Stomach (tissue), 9 donors: ENCODE results near the gene DLG2. TPM values are rescaled to one million over a fixed set of nuclear protein-coding genes. Genes with fewer than 3 reads are reported as not detected.

Experiments
- DNase-seq, 2 donors: peaks; one replicate each; pipeline versions ENCODE4 v3.0.0 to v3.0.0-alpha.2; 2013 to 2019
- H3K27ac ChIP-seq, 5 donors: fragments of 200-600 bp in 4 of 5; sonication (generic) in 4 of 5; one replicate each; pipeline ENCODE4 v1.5.1; 2013 to 2019; ENCODE audit warnings: mild to moderate bottlenecking in 1 of 5, moderate library complexity in 1 of 5
- H3K27me3 ChIP-seq, 3 donors: fragments of 200-600 bp; sonication (generic); one replicate each; pipeline ENCODE4 v1.5.1; 2017 to 2019; ENCODE audit warnings: mixed run types in 1 of 3
- H3K36me3 ChIP-seq, 4 donors: fragments of 200-600 bp; sonication (generic); 1 replicate in 3 of 4; 2 replicates in 1 of 4; pipeline ENCODE4 v1.5.1; 2016 to 2019
- H3K4me1 ChIP-seq, 4 donors: fragments of 200-600 bp; sonication (generic); one replicate each; pipeline ENCODE4 v1.5.1; 2016 to 2019
- H3K4me3 ChIP-seq, 4 donors: fragments of 200-600 bp; sonication (generic) in 3 of 4; one replicate each; pipeline ENCODE4 v1.5.1; 2016 to 2019; ENCODE audit warnings: mild to moderate bottlenecking in 1 of 4
- H3K9me3 ChIP-seq, 4 donors: fragments of 200-600 bp; sonication (generic); one replicate each; pipeline ENCODE4 v1.5.1; 2016 to 2019
- EP300 ChIP-seq: sonication (generic); formaldehyde crosslinking; IDR thresholded peaks from one replicate; pipeline ENCODE4 v1.6.1; 2017; ENCODE audit warnings: antibody characterized with exemption
- POLR2A ChIP-seq, 4 donors: fragments of 450-650 bp; IDR thresholded peaks; one replicate each; pipeline ENCODE4 v1.6.1; 2016; ENCODE audit warnings: antibody characterized with exemption in 4 of 4, control low read depth in 2 of 4, mild to moderate bottlenecking in 1 of 4, moderate library complexity in 1 of 4
- POLR2AphosphoS5 ChIP-seq, 3 donors: sonication (generic); formaldehyde crosslinking; IDR thresholded peaks; one replicate each; pipeline ENCODE4 v1.6.1; 2016; ENCODE audit warnings: antibody characterized with exemption in 3 of 3
- WGBS, 5 donors: extraction: QIAGEN DNeasy Blood & Tissue Kit in 3 of 5; methylation state at CpG; one replicate each; pipeline versions ENCODE4 v1.1.5 to v1.1.7; 2013 to 2018; 5-methylcytosine and 5-hydroxymethylcytosine counted together
- intact Hi-C: fragments of 100-400 bp; cut with DNase I; formaldehyde crosslinking; loops from one replicate; pipeline ENCODE4 v1.15.1; 2023; ENCODE audit warnings: low total_unique reads
- polyA plus RNA-seq, 3 donors: library from polyadenylated mRNA; stranded (reverse); fragments of 200-250 nt; gene quantifications; one replicate each; pipeline ENCODE4 v1.2.3, GENCODE V29; 2013
- total RNA-seq, 5 donors: library from RNA; depleted of rRNA; stranded (reverse); fragments of >200 nt; gene quantifications; one replicate each; pipeline versions ENCODE4 v1.1.0 to v1.2.3, GENCODE V29; 2014 to 2016
- TF ChIP-seq, protein P1 (sequence below), 7 experiments: fragments of 450-650 bp in 4 of 7; fragments of 200-600 bp in 3 of 7; sonication (generic) in 3 of 7; IDR thresholded peaks; one replicate each; pipeline ENCODE4 v1.5.1; 2016 to 2019; ENCODE audit warnings: antibody characterized with exemption in 7 of 7, control low read depth in 2 of 7, mild to moderate bottlenecking in 1 of 7
- donor health status: healthy with polysubstance abuse.
- donor health status: Bipolar disorder and iron deficiency.
- donor health status: healthy.

Gene DLG2
- total and polyA plus RNA-seq, 8 donors: 1.3 to 19.1 (median 3.5) TPM

- H3K9me3 ChIP-seq: no peaks in the 10 kb centered on the region
- intact Hi-C loops: no loop called here
- no peaks in the 10 kb centered on the region for H3K27me3 ChIP-seq
- no peaks in the 10 kb centered on the region for H3K4me1 ChIP-seq
- no peak overlapping the region for H3K4me3 ChIP-seq
- no peak for TF ChIP-seq EP300
- no peak for TF ChIP-seq POLR2AphosphoS5 (IDR thresholded peaks at IDR 0.05)
- no peak for TF ChIP-seq POLR2A (IDR thresholded peaks at IDR 0.05)
- TF ChIP-seq, protein P1, sequence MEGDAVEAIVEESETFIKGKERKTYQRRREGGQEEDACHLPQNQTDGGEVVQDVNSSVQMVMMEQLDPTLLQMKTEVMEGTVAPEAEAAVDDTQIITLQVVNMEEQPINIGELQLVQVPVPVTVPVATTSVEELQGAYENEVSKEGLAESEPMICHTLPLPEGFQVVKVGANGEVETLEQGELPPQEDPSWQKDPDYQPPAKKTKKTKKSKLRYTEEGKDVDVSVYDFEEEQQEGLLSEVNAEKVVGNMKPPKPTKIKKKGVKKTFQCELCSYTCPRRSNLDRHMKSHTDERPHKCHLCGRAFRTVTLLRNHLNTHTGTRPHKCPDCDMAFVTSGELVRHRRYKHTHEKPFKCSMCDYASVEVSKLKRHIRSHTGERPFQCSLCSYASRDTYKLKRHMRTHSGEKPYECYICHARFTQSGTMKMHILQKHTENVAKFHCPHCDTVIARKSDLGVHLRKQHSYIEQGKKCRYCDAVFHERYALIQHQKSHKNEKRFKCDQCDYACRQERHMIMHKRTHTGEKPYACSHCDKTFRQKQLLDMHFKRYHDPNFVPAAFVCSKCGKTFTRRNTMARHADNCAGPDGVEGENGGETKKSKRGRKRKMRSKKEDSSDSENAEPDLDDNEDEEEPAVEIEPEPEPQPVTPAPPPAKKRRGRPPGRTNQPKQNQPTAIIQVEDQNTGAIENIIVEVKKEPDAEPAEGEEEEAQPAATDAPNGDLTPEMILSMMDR (IDR thresholded peaks at IDR 0.05): no peak
- no peaks in the 10 kb centered on the region for H3K36me3 ChIP-seq
- 70 to 83% (median 74%) methylated on average over 1 of the region's 1 CpG for whole genome bisulfite sequencing, 5 donors
- H3K27ac ChIP-seq: no peak overlapping the region
- no peak for DNase-seq
Observed at GRCh38 chr11:84503503-84503902, 1123.6 kb downstream of the DLG2 start.

DNA sequence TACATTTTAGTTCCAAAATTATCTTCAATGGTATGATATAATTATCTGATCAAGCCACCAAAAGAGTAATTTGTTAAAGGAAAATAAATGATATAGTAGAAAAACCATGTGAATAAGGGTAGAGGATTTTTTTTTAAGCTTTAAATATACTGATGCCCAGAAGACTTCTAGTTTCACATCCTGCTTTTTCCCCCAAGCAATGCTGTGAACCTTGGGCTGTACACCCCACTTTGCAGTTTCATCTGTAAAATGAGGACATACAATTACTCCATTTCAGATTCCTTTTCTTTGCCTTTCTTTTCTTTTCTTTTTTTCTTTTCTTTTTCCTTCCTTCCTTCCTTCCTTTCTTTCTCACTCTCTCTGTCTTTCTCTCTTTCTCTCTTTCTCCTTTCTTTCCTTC, 1125.4 kb downstream of the DLG2 start:
- Histone ChIP-seq H3K27me3 (no peaks in the 10 kb centered on the region), H3K4me3 (no peak overlapping the region), H3K27ac (no peak overlapping the region), H3K9me3 (no peaks in the 10 kb centered on the region), H3K36me3 (no peaks in the 10 kb centered on the region), H3K4me1 (no peaks in the 10 kb centered on the region)
- TF ChIP-seq POLR2A (IDR thresholded peaks at IDR 0.05): no peak
- no peak for TF ChIP-seq POLR2AphosphoS5 (IDR thresholded peaks at IDR 0.05)
- no peak for TF ChIP-seq EP300
- TF ChIP-seq, protein P1 (IDR thresholded peaks at IDR 0.05): no peak
- DNase-seq: no peak
- intact Hi-C loops: no loop called here

DNA sequence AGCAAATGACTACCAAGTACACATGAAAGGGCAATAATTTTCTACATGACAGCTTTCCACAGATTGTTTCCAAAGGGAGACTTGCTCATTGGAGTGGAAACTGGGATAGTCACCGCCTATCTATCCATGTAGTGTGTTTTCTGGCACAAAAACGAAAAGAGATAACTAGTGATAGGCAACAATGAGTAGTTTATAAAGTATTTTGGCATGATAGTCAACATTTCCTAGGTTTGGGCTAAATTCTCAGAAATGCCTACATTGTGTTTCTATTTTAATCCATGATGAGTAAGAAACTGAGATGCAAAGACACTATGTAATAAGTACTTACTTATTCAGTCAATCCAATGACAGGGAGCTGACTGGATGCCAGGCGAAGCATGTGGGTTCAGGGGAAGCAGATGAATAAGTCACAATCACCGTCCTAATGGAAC, 1129.1 kb downstream of the DLG2 start:
- Histone ChIP-seq H3K36me3 (no peaks in the 10 kb centered on the region), H3K27ac (no peak overlapping the region), H3K9me3 (no peaks in the 10 kb centered on the region), H3K4me1 (no peaks in the 10 kb centered on the region), H3K4me3 (no peak overlapping the region), H3K27me3 (no peaks in the 10 kb centered on the region)
- intact Hi-C loops: no loop called here
- no peak for TF ChIP-seq POLR2AphosphoS5 (IDR thresholded peaks at IDR 0.05)
- TF ChIP-seq POLR2A (IDR thresholded peaks at IDR 0.05): no peak
- no peak for TF ChIP-seq EP300
- TF ChIP-seq, protein P1 (IDR thresholded peaks at IDR 0.05): no peak
- WGBS, 5 donors: 64 to 80% (median 66%) methylated on average over 4 of the region's 4 CpGs
- no peak for DNase-seq

- TF ChIP-seq EP300 (no peak), POLR2A (IDR thresholded peaks at IDR 0.05) (no peak), POLR2AphosphoS5 (IDR thresholded peaks at IDR 0.05) (no peak)
- TF ChIP-seq, protein P1 (IDR thresholded peaks at IDR 0.05): no peak
- WGBS, 5 donors: 52 to 100% (median 90%) methylated on average over 1 of the region's 1 CpG
- no peaks in the 10 kb centered on the region for H3K27me3 ChIP-seq
- no peaks in the 10 kb centered on the region for H3K4me1 ChIP-seq
- H3K27ac ChIP-seq: no peak overlapping the region
- no peak overlapping the region for H3K4me3 ChIP-seq
- intact Hi-C loops: no loop called here
- H3K9me3 ChIP-seq: no peaks in the 10 kb centered on the region
- DNase-seq: no peak
- no peaks in the 10 kb centered on the region for H3K36me3 ChIP-seq
Observed at GRCh38 chr11:84497181-84497580, 1130.0 kb downstream of the DLG2 start.
